NCI-H1092 (cell line): ENCODE data around the gene CHST11.

ENCODE experiments used
- DNase-seq: peaks from one replicate; lab custom pipeline; 2025; lab: John Stamatoyannopoulos, UW

Gene CHST11

DNA sequence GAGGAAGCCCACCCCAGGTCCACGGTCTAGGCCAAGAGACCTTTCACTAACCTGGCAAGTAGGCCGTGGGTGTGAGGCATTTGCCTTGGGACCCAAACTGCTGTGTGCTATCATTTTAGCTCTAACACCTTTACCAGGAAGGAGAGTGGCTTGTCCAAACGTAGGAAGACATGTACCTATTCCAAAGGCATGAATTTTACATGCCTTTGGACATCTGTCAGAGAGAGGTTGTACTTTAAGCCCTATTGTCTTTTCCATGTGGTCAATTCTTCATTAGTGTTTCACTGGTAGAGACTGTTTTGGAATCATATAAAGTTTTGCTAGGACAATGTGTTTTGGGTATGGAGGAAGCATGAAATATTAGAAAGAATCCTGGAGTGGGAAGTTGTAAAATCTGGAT lies 352.5 kb downstream of the CHST11 start:
- DNase-seq, result no peak

- DNase-seq, result no peak
Measured at GRCh38 chr12:104809706-104810385, 353.1 kb downstream of the CHST11 start.
